ENCODE results near the gene RGS1.

GRCh38 chr1:192530254-192530653, 45.3 kb upstream of the RGS1 start:
- no peak for TF ChIP-seq POLR2A (IDR thresholded peaks at IDR 0.05)
- TF ChIP-seq, protein P1, sequence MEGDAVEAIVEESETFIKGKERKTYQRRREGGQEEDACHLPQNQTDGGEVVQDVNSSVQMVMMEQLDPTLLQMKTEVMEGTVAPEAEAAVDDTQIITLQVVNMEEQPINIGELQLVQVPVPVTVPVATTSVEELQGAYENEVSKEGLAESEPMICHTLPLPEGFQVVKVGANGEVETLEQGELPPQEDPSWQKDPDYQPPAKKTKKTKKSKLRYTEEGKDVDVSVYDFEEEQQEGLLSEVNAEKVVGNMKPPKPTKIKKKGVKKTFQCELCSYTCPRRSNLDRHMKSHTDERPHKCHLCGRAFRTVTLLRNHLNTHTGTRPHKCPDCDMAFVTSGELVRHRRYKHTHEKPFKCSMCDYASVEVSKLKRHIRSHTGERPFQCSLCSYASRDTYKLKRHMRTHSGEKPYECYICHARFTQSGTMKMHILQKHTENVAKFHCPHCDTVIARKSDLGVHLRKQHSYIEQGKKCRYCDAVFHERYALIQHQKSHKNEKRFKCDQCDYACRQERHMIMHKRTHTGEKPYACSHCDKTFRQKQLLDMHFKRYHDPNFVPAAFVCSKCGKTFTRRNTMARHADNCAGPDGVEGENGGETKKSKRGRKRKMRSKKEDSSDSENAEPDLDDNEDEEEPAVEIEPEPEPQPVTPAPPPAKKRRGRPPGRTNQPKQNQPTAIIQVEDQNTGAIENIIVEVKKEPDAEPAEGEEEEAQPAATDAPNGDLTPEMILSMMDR (IDR thresholded peaks at IDR 0.05), result no peak
